ENCODE data around the gene EDARADD. TPM values are rescaled to one million over a fixed set of nuclear protein-coding genes. Genes with fewer than 3 reads are reported as not detected.

The EDARADD gene
- total and polyA plus RNA-seq, 2 of the 13 experiments (the other 11 are each of a cell fraction or from before 2014, with no cell fraction given): 0.03 TPM; not detected in 1

DNA sequence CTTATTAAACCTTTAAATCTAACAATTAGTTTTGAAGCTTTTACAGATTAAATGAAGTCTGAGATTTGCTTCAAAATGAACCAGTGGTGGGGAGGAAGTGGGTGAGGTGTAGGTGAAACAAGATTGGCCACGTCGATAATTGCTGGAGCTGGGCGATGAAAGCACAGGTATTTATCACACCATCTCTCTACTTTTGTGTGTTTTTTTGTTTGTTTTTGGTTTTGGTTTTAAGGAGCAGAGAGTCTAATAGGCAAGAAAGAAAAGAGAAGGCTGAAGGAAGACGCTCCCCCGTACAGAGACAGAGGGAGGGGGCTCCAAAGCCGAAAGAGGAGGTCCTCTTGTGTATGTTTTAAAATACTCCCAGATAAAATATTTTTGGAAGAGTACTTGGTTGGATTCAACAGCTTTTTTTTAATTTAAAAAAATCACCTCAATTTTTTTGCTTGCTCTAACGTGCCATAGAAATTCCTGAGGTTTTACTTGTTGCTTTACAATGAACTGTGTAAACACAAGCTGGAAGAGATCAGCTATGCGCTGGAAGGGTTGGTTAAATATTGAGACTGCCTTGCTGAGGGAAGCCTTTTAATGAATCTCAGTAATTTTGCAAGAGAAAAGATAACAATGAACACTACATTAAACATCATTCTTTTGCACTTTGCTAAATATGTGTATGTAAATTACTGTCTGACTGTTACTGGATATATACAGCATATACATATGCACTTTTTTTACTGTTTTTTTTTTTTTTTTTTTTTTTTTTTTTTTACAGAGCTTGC is 123.0 kb downstream of the EDARADD start (continued):
- TF ChIP-seq, protein P1, sequence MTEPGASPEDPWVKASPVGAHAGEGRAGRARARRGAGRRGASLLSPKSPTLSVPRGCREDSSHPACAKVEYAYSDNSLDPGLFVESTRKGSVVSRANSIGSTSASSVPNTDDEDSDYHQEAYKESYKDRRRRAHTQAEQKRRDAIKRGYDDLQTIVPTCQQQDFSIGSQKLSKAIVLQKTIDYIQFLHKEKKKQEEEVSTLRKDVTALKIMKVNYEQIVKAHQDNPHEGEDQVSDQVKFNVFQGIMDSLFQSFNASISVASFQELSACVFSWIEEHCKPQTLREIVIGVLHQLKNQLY (CRISPR knock-in tag; IDR thresholded peaks at IDR 0.05): no peak
- TF ChIP-seq ISX (CRISPR knock-in tag; conservative IDR thresholded peaks at IDR 0.05): no peak
- TF ChIP-seq KDM5A (IDR thresholded peaks at IDR 0.05; ENCODE audit: borderline replicate concordance, low read length): no peak
- TF ChIP-seq STAT5B (CRISPR knock-in tag; IDR thresholded peaks at IDR 0.05): no peak
- TF ChIP-seq ZEB1 (IDR thresholded peaks at IDR 0.05; ENCODE audit: insufficient replicate concordance, low read depth): no peak
- no peak for TF ChIP-seq ZNF343 (CRISPR knock-in tag; IDR thresholded peaks at IDR 0.05)
- peak; percentile 46; the same call in 1 of the 2 replicates for TF ChIP-seq MIXL1 (CRISPR knock-in tag; IDR thresholded peaks at IDR 0.05)
- TF ChIP-seq KLF12 (CRISPR knock-in tag; IDR thresholded peaks at IDR 0.05; ENCODE audit: borderline replicate concordance): no peak
- TF ChIP-seq TSC22D2 (CRISPR knock-in tag; IDR thresholded peaks at IDR 0.05; ENCODE audit: borderline replicate concordance): no peak
- TF ChIP-seq ZNF180 (CRISPR knock-in tag; IDR thresholded peaks at IDR 0.05; ENCODE audit: borderline replicate concordance, low read depth): no peak
- TF ChIP-seq RORA (CRISPR knock-in tag; IDR thresholded peaks at IDR 0.05): no peak
- TF ChIP-seq ZSCAN30 (CRISPR knock-in tag; IDR thresholded peaks at IDR 0.05): no peak
- no peak for TF ChIP-seq NFKB2 (CRISPR knock-in tag; IDR thresholded peaks at IDR 0.05; ENCODE audit: borderline replicate concordance)
- TF ChIP-seq ZFP41 (CRISPR knock-in tag; IDR thresholded peaks at IDR 0.05; ENCODE audit: borderline replicate concordance): no peak
- TF ChIP-seq ISL2 (CRISPR knock-in tag; IDR thresholded peaks at IDR 0.05): peak; percentile 31; the same call in 1 of the 2 replicates
- TF ChIP-seq ZNF766 (CRISPR knock-in tag; IDR thresholded peaks at IDR 0.05; ENCODE audit: borderline replicate concordance): no peak
- TF ChIP-seq KDM1A (CRISPR knock-in tag; IDR thresholded peaks at IDR 0.05): no peak
- TF ChIP-seq EEA1 (CRISPR knock-in tag; IDR thresholded peaks at IDR 0.05; ENCODE audit: borderline replicate concordance): no peak
- TF ChIP-seq ZNF441 (CRISPR knock-in tag; IDR thresholded peaks at IDR 0.05; ENCODE audit: borderline replicate concordance): no peak
- TF ChIP-seq, protein P2, sequence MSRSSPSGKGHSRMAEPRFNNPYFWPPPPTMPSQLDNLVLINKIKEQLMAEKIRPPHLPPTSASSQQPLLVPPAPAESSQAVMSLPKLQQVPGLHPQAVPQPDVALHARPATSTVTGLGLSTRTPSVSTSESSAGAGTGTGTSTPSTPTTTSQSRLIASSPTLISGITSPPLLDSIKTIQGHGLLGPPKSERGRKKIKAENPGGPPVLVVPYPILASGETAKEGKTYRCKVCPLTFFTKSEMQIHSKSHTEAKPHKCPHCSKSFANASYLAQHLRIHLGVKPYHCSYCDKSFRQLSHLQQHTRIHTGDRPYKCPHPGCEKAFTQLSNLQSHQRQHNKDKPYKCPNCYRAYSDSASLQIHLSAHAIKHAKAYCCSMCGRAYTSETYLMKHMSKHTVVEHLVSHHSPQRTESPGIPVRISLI (CRISPR knock-in tag; IDR thresholded peaks at IDR 0.05; ENCODE audit: borderline replicate concordance): peak; percentile 87
- TF ChIP-seq, protein P3, sequence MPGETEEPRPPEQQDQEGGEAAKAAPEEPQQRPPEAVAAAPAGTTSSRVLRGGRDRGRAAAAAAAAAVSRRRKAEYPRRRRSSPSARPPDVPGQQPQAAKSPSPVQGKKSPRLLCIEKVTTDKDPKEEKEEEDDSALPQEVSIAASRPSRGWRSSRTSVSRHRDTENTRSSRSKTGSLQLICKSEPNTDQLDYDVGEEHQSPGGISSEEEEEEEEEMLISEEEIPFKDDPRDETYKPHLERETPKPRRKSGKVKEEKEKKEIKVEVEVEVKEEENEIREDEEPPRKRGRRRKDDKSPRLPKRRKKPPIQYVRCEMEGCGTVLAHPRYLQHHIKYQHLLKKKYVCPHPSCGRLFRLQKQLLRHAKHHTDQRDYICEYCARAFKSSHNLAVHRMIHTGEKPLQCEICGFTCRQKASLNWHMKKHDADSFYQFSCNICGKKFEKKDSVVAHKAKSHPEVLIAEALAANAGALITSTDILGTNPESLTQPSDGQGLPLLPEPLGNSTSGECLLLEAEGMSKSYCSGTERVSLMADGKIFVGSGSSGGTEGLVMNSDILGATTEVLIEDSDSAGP (CRISPR knock-in tag; IDR thresholded peaks at IDR 0.05; ENCODE audit: borderline replicate concordance): no peak

Measured in HepG2 (cell line).